SJCRH30 (cell line): ENCODE results near the gene TOMM5. TPM values are rescaled to one million over a fixed set of nuclear protein-coding genes. Genes with fewer than 3 reads are reported as not detected.
A peak's percentile ranks its signal among the peaks of the same experiment; 100 is the strongest.
"Not testable (repeated sequence)": the region's sequence is repeated elsewhere in the genome, so short reads cannot be mapped to it uniquely, and the experiment has no call there.

ENCODE experiments used
- DNase-seq, 2 experiments: peaks; one replicate each; pipeline ENCODE4 v3.0.0-alpha.2; 2015 to 2020
- H3K27ac ChIP-seq: fragments of 250-450 bp; sonication (Bioruptor Pico); 2 replicates; pipeline ENCODE4 v1.5.1; 2020; ENCODE audit warnings: mild to moderate bottlenecking, moderate library complexity
- H3K27me3 ChIP-seq: fragments of 250-450 bp; sonication (Bioruptor Pico); 2 replicates; pipeline ENCODE4 v1.5.1; 2020; ENCODE audit warnings: mild to moderate bottlenecking, moderate library complexity
- H3K36me3 ChIP-seq: fragments of 250-450 bp; sonication (Bioruptor Pico); 2 replicates; pipeline ENCODE4 v1.5.1; 2020; ENCODE audit warnings: mild to moderate bottlenecking, moderate library complexity
- H3K4me1 ChIP-seq: fragments of 250-450 bp; sonication (Bioruptor Pico); 2 replicates; pipeline ENCODE4 v1.5.1; 2020; ENCODE audit warnings: mild to moderate bottlenecking, moderate library complexity
- H3K4me3 ChIP-seq: fragments of 250-450 bp; sonication (Bioruptor Pico); 2 replicates; pipeline ENCODE4 v1.5.1; 2020; ENCODE audit warnings: mild to moderate bottlenecking, moderate library complexity
- H3K9me3 ChIP-seq: fragments of 250-450 bp; sonication (Bioruptor Pico); replicated peaks from 2 replicates; pipeline ENCODE4 v1.5.1; 2020; ENCODE audit warnings: mild to moderate bottlenecking, moderate library complexity
- total RNA-seq: library from RNA; depleted of rRNA; stranded (reverse); fragments of >200 nt; shearing (Covaris generic); gene quantifications from 2 replicates; pipeline ENCODE4 v1.2.3, GENCODE V29; 2014

Gene TOMM5
- total RNA-seq, 1 experiment from 2014 or later: 396 TPM

DNA sequence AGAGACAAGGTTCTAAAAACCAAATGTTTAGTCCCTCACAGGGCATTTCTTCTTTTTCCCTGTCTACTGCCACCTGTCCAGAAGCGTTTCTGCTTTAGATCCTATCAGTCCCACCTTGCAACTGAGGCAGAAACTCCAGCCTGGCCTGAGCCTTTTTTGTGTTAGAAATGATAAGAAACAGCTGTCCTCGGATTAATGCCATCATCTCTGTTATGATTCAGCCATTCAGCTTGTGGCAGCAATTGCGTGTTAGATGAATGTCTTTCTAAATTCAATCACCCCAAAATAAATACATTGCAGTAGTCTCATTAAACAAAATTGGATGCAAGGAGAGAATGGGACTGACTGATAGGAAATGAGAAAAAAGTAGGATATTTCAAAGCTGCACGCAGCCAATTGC, 30.1 kb upstream of the TOMM5 start:
- Histone ChIP-seq H3K27ac (peak overlapping the region; percentile 85), H3K27me3 (no peaks in the 10 kb centered on the region), H3K9me3 (no peaks in the 10 kb centered on the region), H3K4me3 (no peak overlapping the region), H3K36me3 (no peaks in the 10 kb centered on the region), H3K4me1 (peaks cover 58% of the 10 kb centered on the region)
- peak in 1 of 2 experiments; percentile 15 for DNase-seq

DNA sequence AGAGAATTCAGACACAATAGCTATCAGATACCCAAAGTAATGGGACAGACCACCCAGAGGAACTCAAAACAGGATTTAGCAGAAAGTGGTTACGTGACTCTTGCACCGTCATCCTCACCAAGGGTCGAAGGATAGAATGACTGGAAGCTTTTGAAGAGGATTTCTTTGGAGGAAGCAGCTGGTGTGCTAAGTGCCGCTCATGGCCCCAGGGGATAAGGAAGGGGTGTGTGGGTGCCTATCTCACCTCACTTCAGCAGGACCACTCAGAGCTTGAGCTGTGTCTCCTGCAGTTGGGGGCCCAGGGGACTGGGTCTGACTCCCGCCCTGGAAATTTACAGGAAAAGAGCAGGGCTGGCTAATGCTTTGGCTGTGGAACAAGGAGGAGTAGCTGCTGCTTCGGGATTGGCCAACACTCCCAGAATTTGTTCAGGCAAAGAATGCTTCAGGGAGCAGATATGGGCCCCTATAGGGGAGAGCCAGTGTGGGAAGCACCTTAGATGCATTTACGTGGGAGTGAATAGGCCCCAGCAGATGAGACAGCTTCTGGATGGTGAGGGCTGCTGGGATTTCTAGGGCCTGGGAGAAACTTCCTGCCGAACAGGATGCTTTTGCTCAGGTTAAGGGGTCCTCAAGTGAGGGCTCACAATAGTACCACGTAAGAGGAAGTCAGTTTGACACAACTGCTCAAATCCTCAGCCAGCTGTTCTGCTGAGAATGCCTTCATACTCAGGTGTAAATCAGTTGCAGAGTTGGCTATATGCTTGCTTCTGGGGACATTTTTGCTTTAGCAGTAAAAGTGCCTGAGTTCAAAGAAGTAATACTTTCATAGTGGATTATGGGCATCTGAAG, 29.1 kb upstream of the TOMM5 start:
- no peak overlapping the region for H3K4me3 ChIP-seq
- no peaks in the 10 kb centered on the region for H3K9me3 ChIP-seq
- peak; percentile 88 to 94 for DNase-seq
- H3K27me3 ChIP-seq: no peaks in the 10 kb centered on the region
- peaks cover 60% of the 10 kb centered on the region for H3K4me1 ChIP-seq
- peak overlapping the region; percentile 85 for H3K27ac ChIP-seq
- no peaks in the 10 kb centered on the region for H3K36me3 ChIP-seq

DNA sequence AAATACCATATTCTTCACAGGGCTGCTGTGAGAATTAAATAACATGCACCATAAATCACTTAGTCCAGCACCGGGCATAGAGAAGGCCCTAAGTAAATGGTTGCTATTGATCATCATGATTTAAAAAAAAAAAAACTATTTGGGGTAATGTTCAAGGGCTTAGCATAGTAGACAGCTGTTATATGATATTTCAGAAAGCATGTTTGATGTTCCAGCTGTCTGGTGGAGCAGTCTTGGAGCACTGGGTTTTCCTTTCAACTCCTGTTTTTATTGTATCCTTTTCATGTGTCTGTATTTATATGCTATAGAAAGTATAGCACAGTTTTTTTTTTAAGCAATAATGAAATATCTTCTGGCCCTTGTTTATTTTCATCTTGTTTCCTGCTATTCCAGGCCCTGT, 28.0 kb upstream of the TOMM5 start:
- peak in 1 of 2 experiments; percentile 67 for DNase-seq
- no peaks in the 10 kb centered on the region for H3K27me3 ChIP-seq
- H3K9me3 ChIP-seq: no peaks in the 10 kb centered on the region
- H3K4me3 ChIP-seq: peak overlapping the region; percentile 41
- peaks cover 60% of the 10 kb centered on the region for H3K4me1 ChIP-seq
- H3K27ac ChIP-seq: peak overlapping the region; percentile 85
- no peaks in the 10 kb centered on the region for H3K36me3 ChIP-seq

DNA sequence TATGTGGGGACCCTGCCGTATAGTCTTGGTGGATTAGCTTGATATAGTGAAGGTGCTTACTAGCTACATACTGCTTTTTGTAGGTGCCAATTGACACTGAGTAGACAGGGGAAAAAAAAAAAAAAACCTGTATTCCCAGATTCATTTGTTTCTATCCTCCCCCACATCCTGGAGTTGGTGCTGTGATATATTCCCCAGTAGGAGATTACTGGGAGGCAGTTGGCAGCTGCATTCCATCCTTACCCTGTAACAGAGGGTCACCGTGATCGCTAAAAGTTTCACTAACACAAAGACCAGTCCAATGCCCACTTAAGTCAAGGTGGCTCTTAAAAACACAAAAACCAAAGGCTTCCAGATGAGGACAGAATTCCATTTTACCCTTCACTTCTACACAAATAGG, 27.4 kb upstream of the TOMM5 start:
- Histone ChIP-seq H3K4me3 (peak overlapping the region; percentile 41), H3K27me3 (no peaks in the 10 kb centered on the region), H3K36me3 (no peaks in the 10 kb centered on the region), H3K27ac (peak overlapping the region; percentile 85), H3K9me3 (no peaks in the 10 kb centered on the region), H3K4me1 (peaks cover 55% of the 10 kb centered on the region)
- peak; percentile 38 to 66 for DNase-seq

DNA sequence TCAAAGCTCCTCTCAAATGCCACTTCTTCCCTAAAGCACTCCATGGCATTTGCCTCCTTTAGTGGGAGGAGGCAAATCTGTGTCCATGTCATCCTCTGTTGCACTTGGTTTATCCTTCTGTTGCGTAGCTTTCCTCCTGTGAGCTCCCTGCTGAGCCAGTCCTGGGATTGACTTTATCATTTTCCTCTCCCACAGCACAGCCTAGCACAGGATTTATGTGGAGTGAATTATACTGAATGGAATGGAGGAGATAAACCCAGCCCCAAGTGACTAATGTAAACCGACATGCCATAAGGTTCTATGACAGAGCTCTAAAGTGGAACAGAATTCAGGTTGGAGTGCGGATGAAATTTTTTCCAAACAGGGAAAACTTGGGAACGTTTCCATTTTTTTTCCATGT, 26.4 kb upstream of the TOMM5 start:
- H3K27me3 ChIP-seq: no peaks in the 10 kb centered on the region
- H3K4me3 ChIP-seq: no peak overlapping the region
- H3K27ac ChIP-seq: 0 out of 2 replicates have a peak overlapping the region, but pooled peaks have one; percentile 13
- H3K36me3 ChIP-seq: no peaks in the 10 kb centered on the region
- peaks cover 55% of the 10 kb centered on the region for H3K4me1 ChIP-seq
- no peak for DNase-seq
- H3K9me3 ChIP-seq: no peaks in the 10 kb centered on the region

DNA sequence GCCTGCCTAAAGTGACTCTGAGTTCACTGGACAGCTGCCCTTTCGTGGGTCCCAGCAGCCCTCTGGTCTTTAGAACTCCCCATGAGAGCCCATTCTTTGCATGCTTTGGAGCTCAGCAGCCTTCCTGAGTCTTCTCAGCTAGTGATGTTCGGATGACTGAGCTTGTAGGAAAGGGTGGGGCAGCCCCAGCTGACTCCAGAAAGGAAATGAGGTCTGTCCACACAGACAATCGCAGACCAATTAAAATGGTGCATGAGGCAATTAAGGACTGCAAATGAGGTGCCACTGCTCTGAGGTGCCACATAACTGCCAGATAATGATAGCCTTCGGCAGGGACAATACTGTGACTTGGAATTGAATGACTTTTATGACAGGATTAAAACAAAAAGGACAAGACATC, 25.4 kb upstream of the TOMM5 start:
- H3K4me1 ChIP-seq: peaks cover 53% of the 10 kb centered on the region
- H3K27ac ChIP-seq: peak overlapping the region; percentile 13; the same call in 1 of the 2 replicates
- peak; percentile 57 to 59 for DNase-seq
- H3K9me3 ChIP-seq: no peaks in the 10 kb centered on the region
- no peaks in the 10 kb centered on the region for H3K36me3 ChIP-seq
- no peaks in the 10 kb centered on the region for H3K27me3 ChIP-seq
- no peak overlapping the region for H3K4me3 ChIP-seq

DNA sequence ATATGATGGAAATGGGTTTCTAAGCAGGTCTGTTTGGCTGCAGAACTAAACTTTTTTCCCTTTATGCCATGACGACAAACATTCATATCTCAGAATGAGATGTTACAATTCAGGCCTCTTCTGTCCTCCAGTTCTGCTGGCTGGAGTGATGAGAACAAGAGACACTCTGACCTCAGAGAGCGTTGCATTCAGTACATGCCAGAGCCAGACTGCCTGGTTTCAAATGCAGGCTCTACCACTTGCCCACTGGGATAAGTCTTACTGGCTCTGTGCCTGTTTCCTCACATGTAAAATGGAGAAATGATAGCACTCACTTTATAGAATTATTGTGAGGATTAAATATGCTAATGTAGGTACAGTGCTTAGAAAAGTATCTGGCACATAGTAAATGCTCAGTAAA, 24.8 kb upstream of the TOMM5 start:
- no peak for DNase-seq
- Histone ChIP-seq H3K27ac (no peak overlapping the region), H3K27me3 (no peaks in the 10 kb centered on the region), H3K4me1 (peaks cover 47% of the 10 kb centered on the region), H3K36me3 (no peaks in the 10 kb centered on the region), H3K4me3 (no peak overlapping the region), H3K9me3 (no peaks in the 10 kb centered on the region)

DNA sequence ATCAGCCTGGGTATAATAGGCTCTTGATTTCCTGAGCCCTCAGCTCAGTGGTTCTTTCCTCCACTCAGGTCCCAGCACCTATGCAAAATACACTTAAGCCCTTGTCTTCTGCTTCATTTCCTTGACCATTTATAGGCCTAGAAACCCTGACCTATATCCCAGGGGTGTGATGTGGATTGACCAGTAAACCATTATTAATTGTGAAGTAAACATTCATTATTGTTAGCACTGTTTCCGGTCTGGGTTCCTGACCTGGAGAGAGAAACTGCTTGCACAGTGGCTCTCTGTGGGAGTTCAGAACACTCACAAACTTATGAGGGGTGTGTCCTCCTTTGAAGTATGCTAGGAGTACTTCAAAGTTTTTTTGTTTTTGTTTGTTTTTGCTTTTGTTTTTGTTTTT, 19.6 kb upstream of the TOMM5 start:
- no peaks in the 10 kb centered on the region for H3K4me1 ChIP-seq
- H3K4me3 ChIP-seq: no peak overlapping the region
- no peaks in the 10 kb centered on the region; the same call in 1 of the 2 replicates for H3K27me3 ChIP-seq
- no peaks in the 10 kb centered on the region for H3K9me3 ChIP-seq
- H3K36me3 ChIP-seq: no peaks in the 10 kb centered on the region
- no peak overlapping the region for H3K27ac ChIP-seq
- DNase-seq: no peak

DNA sequence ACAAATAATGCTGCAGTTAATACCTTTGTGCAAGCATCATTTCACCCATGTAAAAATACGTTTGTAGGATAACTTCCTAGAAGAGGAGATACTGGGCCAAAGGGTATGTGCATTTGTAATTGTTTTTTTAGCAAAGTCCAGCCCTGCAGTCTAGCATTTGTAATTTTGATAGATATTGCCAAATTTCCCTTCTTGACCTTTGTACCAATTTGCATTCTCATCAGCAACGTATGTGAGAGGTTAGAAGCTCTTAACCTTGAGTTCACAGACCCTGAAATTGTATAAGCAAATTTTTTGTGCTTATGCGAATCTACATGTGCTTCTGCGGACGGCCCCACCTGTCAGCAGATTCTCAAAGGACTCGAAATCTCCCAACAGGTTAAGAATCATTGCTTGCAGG, 18.6 kb upstream of the TOMM5 start:
- H3K9me3 ChIP-seq: no peaks in the 10 kb centered on the region

DNA sequence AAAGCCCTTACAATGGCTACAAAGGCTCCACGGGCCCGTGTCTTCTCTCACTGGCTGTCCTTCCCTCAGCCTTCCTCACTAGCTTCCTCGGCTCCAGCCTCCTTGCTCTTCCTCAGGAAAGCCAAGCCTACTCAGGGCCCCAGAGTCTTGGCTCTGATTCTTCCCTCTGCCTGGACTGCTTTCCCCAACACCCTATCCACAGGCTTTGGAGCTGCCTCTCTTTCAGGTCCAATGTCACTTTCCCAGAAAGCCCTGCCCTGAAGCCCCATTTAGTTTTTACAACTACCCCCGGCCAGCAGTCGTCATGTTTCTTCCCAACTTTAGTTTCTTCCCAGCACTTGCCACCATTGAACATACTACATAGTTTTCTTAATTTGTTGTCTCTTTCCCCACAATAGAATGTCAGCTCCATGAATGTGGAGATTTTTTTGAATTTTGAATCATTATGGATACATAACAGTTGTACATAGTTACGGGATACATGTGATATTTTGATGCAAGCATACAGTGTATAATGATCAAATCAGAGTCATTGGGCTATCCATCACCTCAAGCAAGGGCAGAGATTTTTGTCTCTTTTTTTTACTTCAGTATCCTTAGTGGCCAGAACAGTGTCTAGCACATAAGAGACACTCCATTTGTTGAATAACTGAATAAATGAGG, 17.5 kb upstream of the TOMM5 start:
- Histone ChIP-seq H3K27ac (no peak overlapping the region), H3K4me1 (no peaks in the 10 kb centered on the region), H3K9me3 (no peaks in the 10 kb centered on the region), H3K4me3 (no peak overlapping the region), H3K27me3 (no peaks in the 10 kb centered on the region; the same call in 1 of the 2 replicates), H3K36me3 (no peaks in the 10 kb centered on the region)
- DNase-seq: no peak

More for the DNA sequence above, 18.6 kb upstream of the TOMM5 start:
- H3K27ac ChIP-seq: no peak overlapping the region
- no peaks in the 10 kb centered on the region for H3K36me3 ChIP-seq
- H3K4me1 ChIP-seq: no peaks in the 10 kb centered on the region
- no peak for DNase-seq
- H3K27me3 ChIP-seq: no peaks in the 10 kb centered on the region; the same call in 1 of the 2 replicates
- H3K4me3 ChIP-seq: no peak overlapping the region

DNA sequence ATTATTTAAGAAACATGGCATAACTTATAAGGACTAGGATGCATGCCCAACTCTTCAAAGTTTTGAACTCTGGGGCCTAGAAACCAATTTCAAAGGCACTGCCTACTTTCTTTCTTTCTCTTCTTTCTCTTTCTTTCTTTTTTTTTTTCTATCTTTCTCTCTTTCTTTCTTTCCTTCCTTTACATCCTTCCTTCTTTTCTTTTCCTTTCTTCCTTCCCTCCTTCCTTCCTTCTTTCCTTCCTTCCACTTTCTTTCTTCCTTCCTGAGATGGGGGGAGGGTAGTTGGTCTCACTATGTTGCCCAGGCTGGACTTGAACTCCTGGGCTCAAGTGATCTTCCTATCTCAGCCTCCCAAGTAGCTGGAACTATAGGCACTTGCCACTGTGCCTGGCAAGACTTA, 15.9 kb upstream of the TOMM5 start:
- no peaks in the 10 kb centered on the region for H3K36me3 ChIP-seq
- H3K27me3 ChIP-seq: no peaks in the 10 kb centered on the region; the same call in 1 of the 2 replicates
- H3K4me3 ChIP-seq: no peak overlapping the region
- DNase-seq: no peak
- no peaks in the 10 kb centered on the region for H3K4me1 ChIP-seq
- no peaks in the 10 kb centered on the region for H3K9me3 ChIP-seq
- H3K27ac ChIP-seq: no peak overlapping the region

DNA sequence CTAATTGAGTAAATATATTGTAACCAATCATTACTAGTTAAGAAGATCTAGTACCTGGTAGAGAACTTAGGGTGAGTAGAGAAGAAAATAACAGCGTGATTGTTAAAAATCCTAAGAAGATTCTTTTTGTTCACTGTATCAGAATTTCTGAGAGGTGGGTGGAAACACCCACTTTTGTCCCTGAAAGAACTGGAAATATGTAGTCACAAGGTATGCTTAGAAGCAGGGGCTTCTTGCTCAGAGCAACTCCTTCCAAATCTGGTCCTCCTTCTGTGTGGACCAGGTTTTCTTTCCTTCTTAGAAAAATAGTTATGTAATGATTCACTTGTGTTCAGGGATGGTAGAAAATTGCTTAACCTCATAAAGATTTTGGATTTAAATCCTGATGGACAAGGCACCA, 11.9 kb upstream of the TOMM5 start:
- H3K9me3 ChIP-seq: no peaks in the 10 kb centered on the region
- no peaks in the 10 kb centered on the region for H3K36me3 ChIP-seq
- no peak overlapping the region for H3K27ac ChIP-seq
- H3K27me3 ChIP-seq: no peaks in the 10 kb centered on the region
- no peak overlapping the region for H3K4me3 ChIP-seq
- DNase-seq: no peak
- no peaks in the 10 kb centered on the region for H3K4me1 ChIP-seq

DNA sequence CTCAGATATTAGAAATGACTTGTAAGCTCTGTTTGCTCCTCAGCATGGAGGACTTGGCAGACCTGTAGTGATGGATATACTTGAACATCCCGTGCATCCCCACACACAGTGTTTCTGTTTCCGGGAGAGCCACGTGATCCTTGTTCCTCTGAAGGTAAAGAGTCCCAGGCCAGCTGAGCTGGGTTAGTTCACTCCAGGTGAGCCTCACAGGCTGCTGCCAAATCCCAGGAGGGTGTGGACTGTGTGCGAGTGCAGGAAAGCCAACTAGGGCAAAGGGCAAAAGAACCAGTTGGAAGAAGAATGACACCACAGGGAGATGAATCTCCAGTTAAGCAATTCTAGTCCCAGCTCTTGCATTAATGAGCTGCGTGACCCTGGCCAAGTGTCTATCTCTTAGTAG, 10.4 kb upstream of the TOMM5 start:
- no peaks in the 10 kb centered on the region for H3K9me3 ChIP-seq
- no peak overlapping the region for H3K27ac ChIP-seq
- no peaks in the 10 kb centered on the region for H3K4me1 ChIP-seq
- no peaks in the 10 kb centered on the region for H3K27me3 ChIP-seq
- no peaks in the 10 kb centered on the region for H3K36me3 ChIP-seq
- no peak overlapping the region for H3K4me3 ChIP-seq
- DNase-seq: no peak

DNA sequence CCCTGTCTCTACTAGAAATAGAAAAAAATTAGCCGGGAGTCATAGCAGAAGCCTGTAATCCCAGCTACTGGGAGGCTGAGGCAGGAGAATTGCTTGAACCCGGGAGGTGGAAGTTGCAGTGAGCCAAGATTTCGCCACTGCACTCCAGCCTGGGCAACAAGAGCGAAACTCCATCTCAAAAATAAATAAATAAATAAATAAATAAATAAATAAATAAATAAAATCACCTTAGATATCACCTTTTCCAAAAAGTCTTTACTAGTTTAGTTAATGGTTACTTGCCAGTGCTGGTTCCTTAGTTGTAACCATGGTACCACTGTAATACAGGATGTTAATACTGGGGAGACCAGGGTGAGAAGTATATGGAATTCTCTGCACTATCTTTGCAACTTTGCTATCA, 9.7 kb upstream of the TOMM5 start:
- H3K9me3 ChIP-seq, H3K4me1 ChIP-seq, H3K36me3 ChIP-seq, H3K27ac ChIP-seq, H3K4me3 ChIP-seq, H3K27me3 ChIP-seq, DNase-seq: not testable (repeated sequence)

DNA sequence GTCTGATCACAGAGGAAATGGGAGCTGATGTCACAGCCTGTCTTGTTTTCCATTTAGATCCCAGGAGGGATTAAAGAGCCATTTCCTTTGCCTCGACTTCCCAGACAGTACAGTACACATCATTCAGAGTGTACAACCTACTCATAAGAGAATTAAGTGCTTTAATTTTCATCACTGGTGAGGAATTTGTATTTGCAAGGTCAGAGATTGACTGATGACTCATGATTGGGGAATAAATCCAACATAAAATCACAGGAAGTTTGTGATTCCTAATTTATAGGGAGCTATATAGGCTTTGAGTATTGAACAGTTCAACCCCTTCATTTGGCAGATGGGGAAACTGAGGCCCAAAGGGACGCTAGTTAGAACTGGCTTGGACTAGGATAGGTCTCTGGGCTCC, 4.1 kb upstream of the TOMM5 start:
- Histone ChIP-seq H3K4me1 (no peaks in the 10 kb centered on the region), H3K27me3 (no peaks in the 10 kb centered on the region), H3K4me3 (no peak overlapping the region), H3K36me3 (no peaks in the 10 kb centered on the region), H3K27ac (no peak overlapping the region), H3K9me3 (no peaks in the 10 kb centered on the region)
- DNase-seq: no peak
